H1 (cell line): ENCODE data around the gene PDE6B.

Experiments used
- JUND ChIP-seq: IDR thresholded peaks from 2 replicates; pipeline ENCODE4 v1.6.1; 2011; ENCODE audit warnings: mild to moderate bottlenecking, improper control_type of control experiment, low read length
- NRF1 ChIP-seq: IDR thresholded peaks from 2 replicates; pipeline ENCODE4 v1.6.1; 2011; ENCODE audit warnings: mild to moderate bottlenecking, low read depth, low read length, improper control_type of control experiment
- RBBP5 ChIP-seq: IDR thresholded peaks from 2 replicates; pipeline ENCODE4 v1.7.1; 2012; ENCODE audit warnings: low read depth, mild to moderate bottlenecking, inconsistent platforms, low read length, moderate library complexity, borderline replicate concordance
- SRF ChIP-seq: IDR thresholded peaks from 2 replicates; pipeline ENCODE4 v1.6.1; 2011; ENCODE audit warnings: mild to moderate bottlenecking, low read depth, low read length, moderate library complexity
- TF ChIP-seq, protein P1 (sequence below), 3 experiments: IDR thresholded peaks; 1 replicate in 2 of 3; 2 replicates in 1 of 3; pipeline versions ENCODE4 v1.5.1 to v1.6.1; 2011; ENCODE audit warnings: low read length in 3 of 3, mild to moderate bottlenecking in 3 of 3, inconsistent platforms in 2 of 3, low read depth in 1 of 3, moderate library complexity in 1 of 3; ENCODE audit not compliant: insufficient read depth in 1 of 3; ENCODE audit errors: control extremely low read depth in 1 of 3

DNA sequence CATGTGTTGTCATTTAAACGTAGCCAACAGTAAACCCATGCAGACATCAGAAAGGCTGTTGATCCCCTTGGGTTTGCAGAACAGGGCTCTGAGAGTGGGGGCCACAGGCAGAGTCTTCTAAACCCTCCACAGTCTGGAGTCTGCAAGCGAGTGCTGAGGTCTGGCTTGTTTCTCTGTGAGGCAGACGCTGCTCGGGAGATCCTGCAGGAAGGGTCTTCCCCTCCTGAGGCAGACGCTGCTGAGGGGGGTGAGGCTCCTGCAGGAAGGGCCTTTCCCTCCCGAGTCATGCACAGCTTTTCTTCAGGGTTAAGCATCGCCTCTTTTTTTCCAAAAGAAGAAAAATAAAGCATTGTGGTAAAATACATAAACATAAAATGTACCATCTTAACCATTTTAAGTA lies 17.1 kb upstream of the PDE6B start:
- TF ChIP-seq RBBP5 (no peak), NRF1 (no peak), SRF (no peak), JUND (no peak)
- TF ChIP-seq, protein P1, sequence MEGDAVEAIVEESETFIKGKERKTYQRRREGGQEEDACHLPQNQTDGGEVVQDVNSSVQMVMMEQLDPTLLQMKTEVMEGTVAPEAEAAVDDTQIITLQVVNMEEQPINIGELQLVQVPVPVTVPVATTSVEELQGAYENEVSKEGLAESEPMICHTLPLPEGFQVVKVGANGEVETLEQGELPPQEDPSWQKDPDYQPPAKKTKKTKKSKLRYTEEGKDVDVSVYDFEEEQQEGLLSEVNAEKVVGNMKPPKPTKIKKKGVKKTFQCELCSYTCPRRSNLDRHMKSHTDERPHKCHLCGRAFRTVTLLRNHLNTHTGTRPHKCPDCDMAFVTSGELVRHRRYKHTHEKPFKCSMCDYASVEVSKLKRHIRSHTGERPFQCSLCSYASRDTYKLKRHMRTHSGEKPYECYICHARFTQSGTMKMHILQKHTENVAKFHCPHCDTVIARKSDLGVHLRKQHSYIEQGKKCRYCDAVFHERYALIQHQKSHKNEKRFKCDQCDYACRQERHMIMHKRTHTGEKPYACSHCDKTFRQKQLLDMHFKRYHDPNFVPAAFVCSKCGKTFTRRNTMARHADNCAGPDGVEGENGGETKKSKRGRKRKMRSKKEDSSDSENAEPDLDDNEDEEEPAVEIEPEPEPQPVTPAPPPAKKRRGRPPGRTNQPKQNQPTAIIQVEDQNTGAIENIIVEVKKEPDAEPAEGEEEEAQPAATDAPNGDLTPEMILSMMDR (IDR thresholded peaks at IDR 0.05; ENCODE audit: control extremely low read depth in 1 of 3, insufficient read depth in 1 of 3, low read depth in 1 of 3, low read length in 3 of 3) = no peak
